Measurements from ENCODE around the gene PPP1R14C.

Gene PPP1R14C

GRCh38 chr6:150201285-150201684 is 58.4 kb downstream of the PPP1R14C start:
- Histone ChIP-seq H3K27ac (no peak overlapping the region), H3K4me2 (no peak overlapping the region), H3K4me1 (ENCODE audit: low read depth, poor library complexity, severe bottlenecking) (no peaks in the 10 kb centered on the region), H3K4me3 (IDR thresholded peaks at IDR 0.05; ENCODE audit: insufficient read depth, low read depth, low read length) (no peak overlapping the region), H4K20me1 (ENCODE audit: insufficient read depth) (no peaks in the 10 kb centered on the region), H3K79me2 (ENCODE audit: insufficient read depth, low read depth) (no peaks in the 10 kb centered on the region), H2AFZ (ENCODE audit: low read depth) (no peak overlapping the region), H3K9ac (no peak overlapping the region), H3K36me3 (ENCODE audit: insufficient read depth) (no peaks in the 10 kb centered on the region), H3K27me3 (ENCODE audit: insufficient read depth, low read depth) (no peaks in the 10 kb centered on the region)
- TF ChIP-seq CTCF (conservative IDR thresholded peaks at IDR 0.05; ENCODE audit: low read depth, low read length), result no peak

GRCh38 chr6:150201772-150202329 is 59.0 kb downstream of the PPP1R14C start:
- Histone ChIP-seq H4K20me1 (ENCODE audit: insufficient read depth) (no peaks in the 10 kb centered on the region), H3K4me3 (IDR thresholded peaks at IDR 0.05; ENCODE audit: insufficient read depth, low read depth, low read length) (no peak overlapping the region), H2AFZ (ENCODE audit: low read depth) (no peak overlapping the region), H3K27ac (no peak overlapping the region), H3K27me3 (ENCODE audit: insufficient read depth, low read depth) (no peaks in the 10 kb centered on the region), H3K4me2 (no peak overlapping the region), H3K9ac (no peak overlapping the region), H3K36me3 (ENCODE audit: insufficient read depth) (no peaks in the 10 kb centered on the region), H3K4me1 (ENCODE audit: low read depth, poor library complexity, severe bottlenecking) (no peaks in the 10 kb centered on the region), H3K79me2 (ENCODE audit: insufficient read depth, low read depth) (no peaks in the 10 kb centered on the region)
- no peak for TF ChIP-seq CTCF (conservative IDR thresholded peaks at IDR 0.05; ENCODE audit: low read depth, low read length)

- TF ChIP-seq CTCF (conservative IDR thresholded peaks at IDR 0.05; ENCODE audit: low read depth, low read length), result no peak
- no peaks in the 10 kb centered on the region for H4K20me1 ChIP-seq (ENCODE audit: insufficient read depth)
- H2AFZ ChIP-seq (ENCODE audit: low read depth), result no peak overlapping the region
- H3K79me2 ChIP-seq (ENCODE audit: insufficient read depth, low read depth), result no peaks in the 10 kb centered on the region
- H3K4me1 ChIP-seq (ENCODE audit: low read depth, poor library complexity, severe bottlenecking), result no peaks in the 10 kb centered on the region
- no peak overlapping the region for H3K4me3 ChIP-seq (IDR thresholded peaks at IDR 0.05; ENCODE audit: insufficient read depth, low read depth, low read length)
- no peak overlapping the region for H3K4me2 ChIP-seq
- no peak overlapping the region for H3K27ac ChIP-seq
- no peak overlapping the region for H3K9ac ChIP-seq
- no peaks in the 10 kb centered on the region for H3K36me3 ChIP-seq (ENCODE audit: insufficient read depth)
- no peaks in the 10 kb centered on the region for H3K27me3 ChIP-seq (ENCODE audit: insufficient read depth, low read depth)
Observed at GRCh38 chr6:150202404-150202803, 59.6 kb downstream of the PPP1R14C start.

GRCh38 chr6:150202934-150203333 is 60.1 kb downstream of the PPP1R14C start:
- Histone ChIP-seq H3K4me2 (no peak overlapping the region), H3K4me3 (IDR thresholded peaks at IDR 0.05; ENCODE audit: insufficient read depth, low read depth, low read length) (no peak overlapping the region), H3K4me1 (ENCODE audit: low read depth, poor library complexity, severe bottlenecking) (no peaks in the 10 kb centered on the region), H4K20me1 (ENCODE audit: insufficient read depth) (no peaks in the 10 kb centered on the region), H3K27ac (no peak overlapping the region), H3K9ac (no peak overlapping the region), H3K36me3 (ENCODE audit: insufficient read depth) (no peaks in the 10 kb centered on the region), H2AFZ (ENCODE audit: low read depth) (no peak overlapping the region), H3K79me2 (ENCODE audit: insufficient read depth, low read depth) (no peaks in the 10 kb centered on the region), H3K27me3 (ENCODE audit: insufficient read depth, low read depth) (no peaks in the 10 kb centered on the region)
- TF ChIP-seq CTCF (conservative IDR thresholded peaks at IDR 0.05; ENCODE audit: low read depth, low read length), result no peak
